Measurements from ENCODE around the gene MIGA2.
"Not testable (repeated sequence)": the region's sequence is repeated elsewhere in the genome, so short reads cannot be mapped to it uniquely, and the experiment has no call there.

Gene MIGA2

DNA sequence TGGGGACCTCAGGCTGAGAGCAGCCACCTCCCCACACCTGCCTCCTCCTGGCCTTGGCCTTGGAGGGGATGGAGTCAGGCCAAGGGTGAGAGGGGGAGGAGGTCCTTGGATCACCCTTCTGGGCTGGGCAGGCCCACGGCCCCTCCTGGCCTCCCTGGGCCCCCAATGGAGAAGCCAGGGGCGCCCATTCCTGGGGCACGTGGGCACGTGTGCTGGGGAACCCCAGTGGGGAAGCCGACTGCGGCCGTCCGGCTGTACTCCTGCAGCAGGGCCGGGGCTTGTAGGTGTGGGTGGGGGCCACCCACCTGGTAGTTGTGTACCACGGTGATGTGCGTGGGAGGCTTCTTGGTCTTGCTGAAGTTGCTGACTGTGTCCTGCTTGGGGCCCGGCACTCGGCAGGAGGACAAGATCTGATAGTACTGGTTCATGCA lies 65.7 kb downstream of the MIGA2 start:
- DNase-seq (ENCODE audit: low read depth in 2 of 2): no peak

DNA sequence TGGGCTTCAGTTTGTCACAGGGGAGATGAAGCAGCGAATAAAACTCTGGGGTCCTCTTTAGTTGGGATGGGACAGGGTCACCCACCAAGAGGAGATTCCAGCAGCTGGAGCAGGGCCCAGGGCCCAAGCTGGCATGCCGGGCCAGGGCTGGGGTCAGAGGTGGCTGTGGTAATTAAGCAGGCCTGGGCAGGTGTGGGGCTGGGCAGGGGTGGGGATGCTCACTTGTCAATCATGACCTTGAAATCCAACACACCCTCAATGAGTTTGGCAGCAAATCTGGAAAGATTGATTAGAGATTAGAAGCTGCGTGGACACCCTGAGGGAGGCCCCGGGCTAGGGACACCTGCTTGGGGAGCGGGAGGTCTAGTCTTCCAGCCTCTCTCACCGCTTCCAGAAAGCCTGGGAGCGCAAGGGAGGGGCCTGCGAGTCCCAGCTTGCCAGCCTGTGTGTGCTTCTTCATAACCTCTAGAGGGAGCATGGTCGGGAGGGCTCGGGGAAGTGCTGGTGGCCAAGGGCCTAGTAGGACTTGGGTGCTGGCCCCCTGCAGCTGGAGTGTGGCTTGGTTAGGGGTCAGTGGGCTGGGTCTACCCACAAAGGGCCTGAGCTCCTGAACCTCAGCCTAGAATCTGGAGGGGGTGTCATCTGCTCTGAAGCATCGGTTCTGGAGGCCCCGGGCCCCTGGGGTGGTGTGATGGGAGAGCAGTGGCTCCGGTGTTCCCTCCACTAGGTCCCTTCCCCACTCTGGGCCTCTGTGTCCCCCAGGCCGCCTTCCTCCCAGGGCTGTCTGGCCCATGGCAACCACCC lies 66.6 kb downstream of the MIGA2 start:
- peak in 1 of 2 donors; percentile 14 for DNase-seq (ENCODE audit: low read depth in 2 of 2)

DNA sequence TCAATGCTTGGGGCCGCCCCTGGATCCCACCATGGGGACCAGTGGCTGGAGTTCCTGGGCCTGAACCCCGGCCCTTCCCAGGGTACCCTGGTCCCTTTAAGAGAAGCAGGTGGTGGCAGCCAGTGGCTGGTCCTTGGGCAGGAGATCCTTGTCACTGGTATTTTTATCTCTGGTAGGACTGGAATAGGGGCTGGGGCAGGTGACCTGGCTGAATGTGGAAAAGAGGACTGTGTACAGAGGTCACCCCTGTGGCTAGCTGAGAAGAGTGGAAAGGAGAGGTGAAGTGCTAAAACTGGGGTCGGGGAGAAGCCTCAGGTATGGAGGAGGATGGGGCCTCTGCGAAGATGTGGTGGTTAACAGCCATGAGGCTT lies 67.2 kb downstream of the MIGA2 start:
- DNase-seq (ENCODE audit: low read depth in 2 of 2): no peak

DNA sequence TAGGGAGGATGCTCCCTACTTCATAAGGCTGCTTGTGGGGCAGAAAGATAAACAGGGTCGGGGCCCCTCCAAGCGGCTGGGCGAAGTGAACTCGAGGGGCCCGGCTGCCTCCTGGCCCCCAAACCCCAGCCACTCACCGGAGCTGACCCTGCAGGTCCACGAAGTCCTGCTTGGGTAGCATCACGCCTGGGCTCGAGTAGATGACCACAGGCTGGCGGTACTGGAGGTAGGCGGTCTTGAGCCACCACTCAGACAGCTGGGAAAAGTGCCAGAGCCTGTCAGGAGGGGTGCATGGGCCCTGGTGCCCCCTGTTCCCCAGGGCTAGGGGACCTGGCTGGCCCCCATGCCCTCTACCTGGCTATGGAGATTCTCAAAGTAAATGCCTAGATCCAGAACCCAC lies 67.6 kb downstream of the MIGA2 start:
- DNase-seq (ENCODE audit: low read depth in 2 of 2): no peak

DNA sequence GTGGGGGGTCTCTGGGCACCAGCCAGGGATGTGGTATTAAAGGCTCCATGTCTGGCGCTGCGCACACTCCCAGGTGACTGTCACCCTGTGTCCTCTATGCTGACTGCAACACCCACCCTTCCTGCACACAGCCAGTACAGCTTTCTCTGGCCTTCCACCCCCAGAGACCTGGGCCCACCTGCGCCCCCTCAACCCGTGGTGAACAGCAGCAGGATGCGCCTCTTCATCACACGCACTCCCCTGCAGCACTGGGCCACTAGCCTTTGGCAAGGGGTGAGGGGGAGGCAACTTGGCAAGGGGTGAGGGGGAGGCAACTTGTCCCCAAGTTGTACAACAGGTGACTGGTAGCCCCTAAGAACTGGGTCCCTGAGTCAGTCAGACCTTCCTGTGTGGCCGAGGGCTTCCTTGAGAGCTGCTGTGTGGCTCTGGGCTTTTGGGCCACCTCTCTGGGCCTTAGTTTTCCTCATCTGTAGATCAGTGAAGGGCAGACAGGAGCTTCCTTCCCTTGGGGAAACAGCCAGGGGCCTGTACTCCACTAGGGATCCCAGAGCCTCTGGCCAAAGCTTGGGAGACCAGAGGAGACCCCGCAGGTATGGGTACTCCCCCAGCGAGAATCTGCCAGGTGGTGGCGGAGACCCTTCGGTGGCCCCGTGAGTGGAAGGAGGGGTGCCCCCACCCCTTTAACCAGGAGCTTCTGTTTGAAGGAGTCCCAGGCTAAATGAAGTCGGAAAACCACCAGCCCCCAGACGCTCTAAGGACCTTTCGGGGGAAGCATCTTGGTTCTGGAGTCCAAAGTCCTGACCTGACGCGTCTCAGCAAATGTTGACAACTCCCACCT lies 69.7 kb downstream of the MIGA2 start:
- DNase-seq (ENCODE audit: low read depth in 2 of 2): no peak

DNA sequence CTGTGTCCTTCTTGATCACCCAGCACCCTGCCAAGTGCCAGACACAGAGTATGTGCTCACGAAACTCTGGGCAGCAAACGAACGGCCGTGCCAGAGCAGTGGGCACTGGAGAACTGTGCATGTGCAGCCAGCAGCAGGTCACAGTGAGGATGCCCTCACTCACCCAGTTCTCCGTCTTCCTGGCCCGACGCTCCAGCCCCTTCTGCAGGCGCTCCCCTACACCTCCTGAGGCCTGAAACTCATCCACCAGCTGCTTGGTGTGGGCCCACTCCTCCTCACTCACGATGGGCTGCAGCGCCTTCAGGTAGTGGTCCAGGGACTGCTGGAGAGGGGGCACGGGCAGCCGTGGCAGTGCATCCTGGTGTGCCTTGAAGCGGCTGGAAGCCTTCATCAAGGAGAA lies 71.2 kb downstream of the MIGA2 start:
- no peak for DNase-seq (ENCODE audit: low read depth in 2 of 2)

DNA sequence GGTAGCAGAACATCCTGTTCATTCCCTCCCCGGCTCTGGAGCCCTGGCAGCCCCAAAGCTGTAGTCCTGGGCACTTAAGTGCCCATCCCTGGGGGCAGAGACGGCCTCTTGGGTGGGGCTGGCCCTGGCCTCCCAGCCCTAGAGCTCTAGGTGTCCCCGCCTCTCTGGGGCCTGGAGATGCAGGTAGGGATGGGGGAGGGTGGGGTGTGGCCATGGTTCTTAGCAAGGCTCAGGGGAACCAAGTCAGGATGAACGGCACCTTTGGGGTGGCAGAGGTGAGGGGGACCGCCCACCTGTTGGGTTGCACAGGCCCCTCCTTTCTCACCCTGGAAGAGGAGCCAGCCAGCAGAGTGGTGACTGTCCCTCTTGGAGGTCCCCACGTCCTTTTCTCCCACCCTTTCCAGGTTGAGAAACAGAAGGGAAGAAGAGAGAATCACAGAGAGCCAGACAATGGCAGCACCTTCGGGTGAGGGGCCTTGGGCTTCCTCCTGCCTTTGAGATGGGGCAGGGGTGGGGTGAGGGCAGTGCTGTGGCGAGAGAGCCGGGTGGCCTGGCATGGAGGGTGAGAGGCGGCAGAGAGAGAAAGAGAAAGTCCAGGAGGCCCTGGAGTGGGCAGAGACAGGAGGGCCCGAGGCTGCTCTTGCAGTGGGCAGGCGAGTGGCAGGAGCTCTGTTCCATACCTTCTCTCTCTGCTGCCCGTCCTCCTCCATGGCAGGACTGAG lies 71.8 kb downstream of the MIGA2 start:
- no peak for DNase-seq (ENCODE audit: low read depth in 2 of 2)

DNA sequence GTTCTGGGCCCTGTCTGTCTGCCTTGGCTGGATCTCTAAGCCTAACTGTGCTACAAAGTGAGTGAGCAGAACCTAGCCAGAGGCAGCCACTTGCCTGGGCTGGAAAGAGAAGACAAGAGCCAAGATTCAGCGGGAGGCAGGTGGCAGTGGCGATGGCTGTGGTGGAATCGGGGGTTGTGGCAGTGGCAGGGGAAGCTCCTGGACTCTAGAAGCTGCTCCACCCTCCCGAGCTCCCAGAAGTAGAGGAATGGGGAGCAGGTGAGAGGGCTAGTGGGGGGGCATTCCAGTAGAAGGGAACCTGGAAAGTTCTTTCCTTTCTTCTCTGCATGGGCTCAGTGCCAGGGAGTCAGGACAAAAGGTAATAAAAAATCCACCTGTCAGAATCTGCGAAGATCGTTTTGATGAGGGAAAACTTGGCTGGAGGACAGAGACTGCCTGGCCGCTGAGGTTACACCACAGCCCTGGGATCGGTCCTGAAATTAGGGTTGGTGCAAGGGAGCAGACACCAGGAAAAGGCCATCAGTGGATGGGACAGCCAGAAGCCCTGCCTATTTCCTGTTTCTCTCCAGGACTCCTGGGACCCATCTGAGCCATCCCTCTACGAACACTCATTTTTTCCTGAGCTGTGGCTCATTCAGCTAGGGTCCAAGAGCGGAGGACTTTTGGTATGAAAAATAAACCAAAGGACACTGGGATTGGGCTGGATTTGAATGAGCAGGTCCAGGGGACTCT lies 72.5 kb downstream of the MIGA2 start:
- DNase-seq (ENCODE audit: low read depth in 2 of 2): no peak

DNA sequence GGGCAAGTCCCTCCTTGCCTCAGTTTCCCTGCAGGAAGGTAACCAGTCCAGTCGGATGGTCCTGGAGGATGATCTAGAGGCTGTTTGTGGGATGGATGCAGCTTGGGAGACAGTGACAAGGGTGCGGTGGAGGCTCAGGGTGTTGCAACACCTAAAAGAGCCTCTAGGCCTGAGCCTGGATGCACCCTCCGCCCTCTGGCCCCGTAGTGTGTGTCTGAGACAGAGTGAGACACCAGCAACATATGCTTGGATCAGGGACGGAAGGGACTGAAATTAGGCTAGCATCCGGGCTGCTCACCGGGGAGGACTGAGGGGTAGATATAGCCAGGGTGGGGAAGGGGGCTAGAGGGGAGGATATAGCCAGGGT lies 73.1 kb downstream of the MIGA2 start:
- no peak for DNase-seq (ENCODE audit: low read depth in 2 of 2)

DNA sequence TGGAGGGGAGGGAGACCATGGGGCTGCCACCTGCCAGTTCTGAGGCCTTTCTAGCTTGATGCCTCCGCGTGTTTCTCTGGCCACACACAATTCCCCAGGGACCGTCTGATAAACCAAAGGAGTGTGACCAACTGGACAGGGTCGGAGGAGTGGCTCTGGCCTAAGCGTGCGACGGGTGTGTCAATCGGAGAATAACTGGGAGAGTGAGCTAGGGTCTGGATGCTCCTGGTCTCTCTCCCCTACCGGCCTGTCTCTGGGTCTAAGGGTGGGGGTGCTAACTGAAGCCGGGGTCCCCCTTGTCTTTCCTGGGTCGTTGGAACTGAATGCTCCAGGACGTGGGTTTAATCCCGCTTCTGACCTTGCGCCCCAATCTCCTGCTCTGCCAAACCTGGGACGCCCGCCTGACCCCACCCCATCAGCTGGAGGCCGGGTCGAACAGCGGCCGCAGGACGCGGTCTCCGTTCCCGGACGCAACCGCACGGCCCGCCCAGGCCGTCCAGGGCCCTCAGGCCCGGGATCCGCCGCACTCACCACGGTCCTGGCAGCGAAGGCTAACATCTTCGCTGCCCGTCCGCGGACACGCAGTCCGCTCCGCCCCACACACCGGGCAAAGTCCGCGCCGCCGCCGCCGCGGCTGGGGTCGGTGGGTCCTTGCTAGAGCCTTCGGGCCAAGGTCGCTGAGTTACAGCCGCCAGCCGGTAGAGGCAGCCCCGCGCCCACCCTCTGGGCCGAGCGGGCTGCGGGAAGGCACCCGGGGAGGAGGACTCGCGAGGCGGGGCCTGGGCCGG lies 73.7 kb downstream of the MIGA2 start:
- DNase-seq (ENCODE audit: low read depth in 2 of 2): no peak

DNA sequence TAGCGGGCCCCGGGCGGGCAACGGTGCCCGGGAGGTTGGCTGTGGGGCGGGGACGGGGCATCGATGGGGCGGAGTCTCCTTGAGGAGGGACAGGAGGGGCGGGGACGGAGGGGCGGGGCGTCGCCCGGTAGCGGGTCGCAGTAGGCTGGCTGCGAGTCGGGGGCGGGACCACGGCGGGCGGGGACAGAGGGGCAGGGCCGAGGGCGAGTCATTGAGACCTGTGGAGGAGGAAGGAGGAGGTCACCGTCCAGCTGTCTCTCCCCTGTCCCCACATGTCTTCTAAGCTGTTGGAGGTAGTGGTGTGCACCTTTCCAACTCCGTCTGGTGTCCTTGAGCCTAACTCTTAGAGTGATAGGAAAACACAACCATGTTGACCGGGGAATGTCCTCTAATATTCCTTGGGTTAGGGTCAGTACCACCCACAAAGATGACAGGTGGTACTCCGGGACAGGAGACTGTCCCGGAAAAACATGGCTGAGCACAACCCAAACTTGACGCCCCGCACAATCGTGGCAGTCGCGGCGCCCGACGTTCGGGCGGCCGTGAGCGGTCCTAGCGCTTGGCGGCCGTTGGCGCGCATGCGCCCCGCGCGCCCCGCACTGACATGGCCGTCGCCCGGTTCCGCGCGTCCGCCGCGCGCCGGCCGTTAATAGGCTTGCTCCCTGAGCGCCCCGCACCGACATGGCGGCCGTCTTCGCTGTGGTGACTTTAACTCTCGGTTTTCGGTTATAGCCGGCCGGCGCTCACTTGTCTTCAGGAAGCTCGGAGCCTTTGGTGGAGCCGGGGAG lies 74.5 kb downstream of the MIGA2 start, which contains the start of the genes CRAT and PTPA:
Gene CRAT (minus strand): TSS at position 54 of the 788 bp plus-strand sequence. CDS start 284 bp downstream, outside the sequence.
Gene PTPA (plus strand): TSS at position 676 of the 788 bp plus-strand sequence. CDS start 186 bp downstream, outside the sequence.
- DNase-seq (ENCODE audit: low read depth in 2 of 2): peak; percentile 96

DNA sequence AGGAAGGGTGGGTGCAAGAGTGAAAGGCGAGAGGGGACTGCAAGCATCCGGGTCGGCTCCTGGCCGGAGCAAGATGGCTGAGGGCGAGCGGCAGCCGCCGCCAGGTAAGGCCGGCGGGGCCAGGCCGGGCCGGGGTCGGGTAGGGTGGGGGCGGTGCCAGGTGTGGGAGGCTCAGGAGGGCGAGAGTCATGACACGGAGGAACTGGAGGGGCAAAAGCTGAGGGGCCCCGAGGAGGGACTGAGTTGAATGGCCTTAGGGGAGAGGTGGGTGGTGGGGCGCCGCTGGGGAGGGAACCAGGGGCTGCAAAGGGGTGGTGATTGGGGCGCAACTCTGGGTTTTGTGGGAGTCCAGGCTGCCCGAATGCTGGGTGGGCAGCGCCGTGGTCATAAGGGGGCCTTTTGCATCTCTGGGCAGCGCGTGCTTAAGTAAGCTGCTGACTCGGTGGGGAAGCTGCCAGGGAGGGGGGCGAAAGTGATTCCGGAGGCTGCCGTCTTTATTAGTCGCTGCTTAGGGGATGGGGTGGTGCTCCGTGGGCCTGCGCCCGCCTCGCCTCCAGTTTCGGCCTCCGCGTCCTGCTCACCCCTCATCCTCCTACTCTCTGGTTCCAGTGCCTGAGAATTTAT lies 75.2 kb downstream of the MIGA2 start:
- peak in 1 of 2 donors; percentile 9 for DNase-seq (ENCODE audit: low read depth in 2 of 2)

DNA sequence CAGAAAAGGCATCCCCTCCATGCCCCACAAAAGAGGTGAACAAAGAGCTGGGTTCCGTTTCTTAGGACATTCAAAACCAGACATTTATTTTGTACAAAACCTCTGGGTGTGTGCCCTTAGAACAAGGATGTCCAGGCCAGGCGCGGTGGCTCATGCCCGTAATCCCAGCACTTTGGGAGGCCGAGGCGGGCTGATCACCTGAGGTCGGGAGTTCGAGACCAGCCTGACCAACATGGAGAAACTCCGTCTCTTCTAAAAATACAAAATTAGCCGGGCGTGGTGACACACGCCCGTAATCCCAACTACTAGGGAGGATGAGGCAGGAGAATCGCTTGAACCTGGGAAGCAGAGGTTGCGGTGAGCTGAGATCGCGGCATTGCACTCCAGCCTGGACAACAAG lies 76.1 kb downstream of the MIGA2 start:
- not testable (repeated sequence) for DNase-seq (ENCODE audit: low read depth in 2 of 2)

DNA sequence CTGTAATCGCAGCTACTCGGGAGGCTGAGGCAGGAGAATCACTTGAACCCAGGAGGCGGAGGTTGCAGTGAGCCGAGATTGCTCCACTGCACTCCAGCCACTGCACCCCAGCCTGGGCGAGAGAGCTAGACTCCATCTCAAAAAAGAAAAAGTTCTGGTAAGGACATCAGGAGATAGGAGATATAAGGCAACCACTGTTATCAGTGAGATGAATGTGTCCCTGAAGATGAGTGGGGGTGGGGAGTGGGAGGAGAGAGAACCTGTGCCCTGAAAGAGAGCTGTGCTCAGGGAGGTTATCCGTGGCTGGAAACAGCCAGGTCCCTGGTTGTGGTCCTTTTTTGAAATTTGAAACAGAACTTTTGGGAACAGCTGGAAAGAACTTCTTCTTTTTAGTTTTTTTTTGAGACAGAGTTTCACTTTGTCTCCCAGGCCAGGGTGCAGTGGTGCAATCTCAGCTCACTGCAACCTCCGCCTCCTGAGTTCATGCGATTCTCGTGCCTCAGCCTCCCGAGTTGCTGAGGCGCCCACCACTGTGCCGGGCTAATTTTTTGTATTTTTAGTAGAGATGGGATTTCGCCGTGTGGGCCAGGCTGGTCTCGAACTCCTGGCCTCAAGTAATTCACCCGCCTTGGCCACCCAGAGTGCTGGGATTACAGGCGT lies 77.3 kb downstream of the MIGA2 start:
- no peak for DNase-seq (ENCODE audit: low read depth in 2 of 2)

DNA sequence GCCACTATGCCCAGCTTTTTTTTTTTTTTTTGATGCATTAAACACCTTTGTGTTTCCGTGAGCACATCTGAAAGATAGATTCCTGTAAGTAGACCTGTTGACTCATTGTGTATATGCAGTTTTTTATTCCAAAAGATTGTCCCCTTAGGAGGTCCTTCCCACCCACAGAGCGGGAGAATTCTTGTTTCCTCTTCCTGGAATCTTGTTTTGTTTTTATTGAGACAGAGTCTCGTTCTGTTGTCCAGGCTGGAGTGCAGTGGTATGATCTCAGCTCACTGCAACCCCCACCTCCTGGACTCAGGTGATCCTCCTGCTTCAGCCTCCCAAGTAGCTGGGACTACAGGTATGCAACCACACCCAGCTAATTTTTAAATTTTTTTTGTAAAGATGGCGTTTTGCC lies 82.4 kb downstream of the MIGA2 start:
- DNase-seq (ENCODE audit: low read depth in 2 of 2): no peak

DNA sequence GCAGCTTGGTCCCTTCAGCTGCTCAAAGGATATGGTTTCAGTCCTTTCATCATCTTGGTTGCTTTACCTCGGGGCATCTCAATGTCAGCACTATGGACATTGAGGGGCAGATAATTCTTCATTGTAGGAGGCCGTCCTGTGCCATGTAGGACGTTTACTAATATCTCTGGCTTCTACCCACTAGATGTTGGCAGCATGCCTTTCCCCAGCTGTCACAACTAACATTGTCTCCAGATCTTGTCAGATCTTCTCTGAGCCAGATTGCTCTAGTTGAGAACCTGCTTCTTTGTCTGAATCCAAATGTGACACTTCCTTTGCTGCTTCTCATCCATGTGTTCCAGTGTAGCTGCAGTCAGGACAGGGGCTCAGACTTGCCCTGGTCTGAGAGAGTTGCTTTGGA lies 85.1 kb downstream of the MIGA2 start:
- DNase-seq (ENCODE audit: low read depth in 2 of 2): no peak

Data from activated CD4-positive, alpha-beta T cell treated with anti-CD3 and anti-CD28 coated beads for 24 hours (primary cell).